IPS-NIHi11 (cell line): ENCODE results near the gene TRIM45.
"Not testable (repeated sequence)": the region's sequence is repeated elsewhere in the genome, so short reads cannot be mapped to it uniquely, and the experiment has no call there.

Source experiments
- DNase-seq: peaks from one replicate; pipeline ENCODE4 v3.0.0; 2012; ENCODE audit warnings: mixed read lengths, low spot score

TRIM45 gene

GRCh38 chr1:117121589-117122329 lies at the start of gene TRIM45:
TRIM45 (minus strand) TSS chr1:117121749; CDS start chr1:117121201, 548 bp downstream.
- DNase-seq: peak; percentile 92

- DNase-seq: peak; percentile 31
Observed at GRCh38 chr1:117169871-117170596, 48.5 kb upstream of the TRIM45 start.

- DNase-seq: no peak
Observed at GRCh38 chr1:117167402-117167801, 45.9 kb upstream of the TRIM45 start.

- no peak for DNase-seq
Observed at GRCh38 chr1:117166076-117166475, 44.5 kb upstream of the TRIM45 start.

- no peak for DNase-seq
Observed at GRCh38 chr1:117164209-117164608, 42.7 kb upstream of the TRIM45 start.

- no peak for DNase-seq
Observed at GRCh38 chr1:117162816-117163215, 41.3 kb upstream of the TRIM45 start.

GRCh38 chr1:117161887-117162286 lies 40.3 kb upstream of the TRIM45 start:
- no peak for DNase-seq

GRCh38 chr1:117151305-117151704 lies 29.8 kb upstream of the TRIM45 start:
- DNase-seq: not testable (repeated sequence)

GRCh38 chr1:117150316-117150715 lies 28.8 kb upstream of the TRIM45 start:
- no peak for DNase-seq

- no peak for DNase-seq
Observed at GRCh38 chr1:117147856-117148588, 26.5 kb upstream of the TRIM45 start.

- DNase-seq: no peak
Observed at GRCh38 chr1:117147341-117147831, 25.8 kb upstream of the TRIM45 start.

- DNase-seq: peak; percentile 31
Observed at GRCh38 chr1:117146575-117147340, 25.2 kb upstream of the TRIM45 start.

GRCh38 chr1:117146072-117146471 lies 24.5 kb upstream of the TRIM45 start:
- DNase-seq: no peak

- DNase-seq: no peak
Observed at GRCh38 chr1:117143871-117144270, 22.3 kb upstream of the TRIM45 start.

GRCh38 chr1:117143172-117143571 lies 21.6 kb upstream of the TRIM45 start:
- no peak for DNase-seq

- no peak for DNase-seq
Observed at GRCh38 chr1:117142200-117142599, 20.7 kb upstream of the TRIM45 start.

- no peak for DNase-seq
Observed at GRCh38 chr1:117138561-117138960, 17.0 kb upstream of the TRIM45 start.

- DNase-seq: no peak
Observed at GRCh38 chr1:117138106-117138505, 16.6 kb upstream of the TRIM45 start.

- no peak for DNase-seq
Observed at GRCh38 chr1:117137281-117137855, 15.8 kb upstream of the TRIM45 start.

- no peak for DNase-seq
Observed at GRCh38 chr1:117136749-117137148, 15.2 kb upstream of the TRIM45 start.

GRCh38 chr1:117135329-117135728 lies 13.8 kb upstream of the TRIM45 start:
- no peak for DNase-seq
